D721Med (cell line): ENCODE data around the gene MPC1.

ENCODE experiments used
- DNase-seq: peaks from one replicate; pipeline ENCODE4 v3.0.0; 2011; ENCODE audit warnings: low spot score; ENCODE audit not compliant: insufficient read length
- FAIRE-seq: peaks from 2 replicates; lab custom pipeline; 2011; peaks lifted over from hg19 to GRCh38; lab: Jason Lieb, UNC
- TF ChIP-seq, protein P1 (sequence below): IDR thresholded peaks from 2 replicates; pipeline ENCODE4 v1.5.1; 2012; ENCODE audit warnings: mild to moderate bottlenecking, control low read depth; ENCODE audit not compliant: insufficient read depth; ENCODE audit errors: missing control alignments

The MPC1 gene

DNA sequence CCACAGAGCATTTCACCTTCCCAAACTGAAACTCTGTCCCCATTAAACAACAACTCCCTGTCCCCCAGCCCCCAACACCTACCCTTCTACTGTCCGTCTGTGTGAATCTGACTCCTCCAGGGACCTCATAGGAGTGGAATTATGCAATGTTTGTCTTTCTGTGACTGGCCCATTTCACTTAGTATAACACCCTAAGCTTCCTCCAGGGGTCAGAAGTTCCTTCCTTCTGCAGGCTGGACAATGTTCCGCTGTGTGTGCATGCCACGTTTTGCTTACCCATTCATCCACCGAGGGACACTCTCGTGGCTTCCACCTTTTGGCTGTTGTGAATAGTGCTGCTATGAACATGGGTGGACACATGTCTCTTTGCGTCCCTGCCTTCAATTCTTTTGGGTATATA, 37.6 kb upstream of the MPC1 start:
- TF ChIP-seq, protein P1, sequence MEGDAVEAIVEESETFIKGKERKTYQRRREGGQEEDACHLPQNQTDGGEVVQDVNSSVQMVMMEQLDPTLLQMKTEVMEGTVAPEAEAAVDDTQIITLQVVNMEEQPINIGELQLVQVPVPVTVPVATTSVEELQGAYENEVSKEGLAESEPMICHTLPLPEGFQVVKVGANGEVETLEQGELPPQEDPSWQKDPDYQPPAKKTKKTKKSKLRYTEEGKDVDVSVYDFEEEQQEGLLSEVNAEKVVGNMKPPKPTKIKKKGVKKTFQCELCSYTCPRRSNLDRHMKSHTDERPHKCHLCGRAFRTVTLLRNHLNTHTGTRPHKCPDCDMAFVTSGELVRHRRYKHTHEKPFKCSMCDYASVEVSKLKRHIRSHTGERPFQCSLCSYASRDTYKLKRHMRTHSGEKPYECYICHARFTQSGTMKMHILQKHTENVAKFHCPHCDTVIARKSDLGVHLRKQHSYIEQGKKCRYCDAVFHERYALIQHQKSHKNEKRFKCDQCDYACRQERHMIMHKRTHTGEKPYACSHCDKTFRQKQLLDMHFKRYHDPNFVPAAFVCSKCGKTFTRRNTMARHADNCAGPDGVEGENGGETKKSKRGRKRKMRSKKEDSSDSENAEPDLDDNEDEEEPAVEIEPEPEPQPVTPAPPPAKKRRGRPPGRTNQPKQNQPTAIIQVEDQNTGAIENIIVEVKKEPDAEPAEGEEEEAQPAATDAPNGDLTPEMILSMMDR, result no peak
- FAIRE-seq (no peak), DNase-seq (no peak)

- FAIRE-seq, result no peak
- DNase-seq, result no peak
- TF ChIP-seq, protein P1, result no peak
Measured at GRCh38 chr6:166419717-166420116, 37.0 kb upstream of the MPC1 start.

- FAIRE-seq (no peak), DNase-seq (no peak)
- TF ChIP-seq, protein P1, result no peak
Measured at GRCh38 chr6:166419286-166419685, 36.5 kb upstream of the MPC1 start.

- TF ChIP-seq, protein P1, result no peak
- DNase-seq (no peak), FAIRE-seq (no peak)
Measured at GRCh38 chr6:166418691-166419143, 36.0 kb upstream of the MPC1 start.

GRCh38 chr6:166417285-166417691, 34.5 kb upstream of the MPC1 start:
- FAIRE-seq, result no peak
- DNase-seq, result no peak
- TF ChIP-seq, protein P1, result no peak

DNA sequence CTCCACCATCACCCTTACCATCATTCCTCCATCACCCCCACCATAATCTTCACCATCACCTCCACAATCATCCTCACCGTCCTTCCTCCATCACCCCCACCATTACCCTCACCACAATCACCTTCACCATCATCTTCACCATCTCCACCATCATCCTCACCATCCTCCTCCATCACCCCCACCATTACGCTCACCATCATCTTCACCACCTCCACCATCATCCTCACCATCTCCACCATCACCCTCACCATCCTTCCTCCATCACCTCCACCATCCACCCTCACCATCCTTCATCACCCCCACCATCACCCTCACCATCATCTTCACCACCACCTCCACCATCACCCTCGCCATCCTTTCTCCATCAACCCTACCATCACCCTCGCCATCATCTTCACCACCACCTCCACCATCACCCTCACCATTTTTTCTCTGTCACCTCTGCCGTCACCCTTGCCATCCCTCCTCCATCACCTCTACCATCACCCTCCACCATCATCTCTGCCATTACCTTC, 33.1 kb upstream of the MPC1 start:
- DNase-seq, result no peak
- TF ChIP-seq, protein P1, result no peak
- FAIRE-seq, result no peak

DNA sequence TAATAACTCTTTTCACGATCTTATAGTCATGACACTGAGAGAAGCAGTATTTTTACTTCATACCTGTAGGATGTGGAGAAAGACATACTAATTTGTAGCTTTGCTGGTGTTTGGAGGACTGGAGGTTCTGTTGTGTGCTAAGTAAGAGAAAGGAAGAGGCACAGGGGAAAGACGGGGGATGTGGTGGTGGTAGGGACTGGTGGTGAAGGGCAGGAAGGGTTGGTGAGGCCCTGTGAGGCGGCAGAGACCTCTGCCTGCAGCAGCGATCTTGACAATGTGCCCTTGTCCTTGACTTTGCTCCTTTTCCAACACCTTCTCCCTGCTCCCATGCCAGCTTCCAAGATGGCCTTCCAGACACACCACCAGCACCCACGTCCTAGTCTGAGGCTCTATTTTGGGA, 32.6 kb upstream of the MPC1 start:
- DNase-seq (no peak), FAIRE-seq (no peak)
- TF ChIP-seq, protein P1, result no peak
